Astrocyte (in vitro differentiated cells and primary cell): ENCODE measurements around the gene CCAR1.

Source experiments
- CTCF ChIP-seq: IDR thresholded peaks from 2 replicates; pipeline ENCODE4 v1.5.1; 2011; ENCODE audit warnings: low read depth, mild to moderate bottlenecking, inconsistent platforms, low read length, moderate library complexity; ENCODE audit not compliant: insufficient read depth
- EZH2 ChIP-seq: IDR thresholded peaks from 2 replicates; pipeline ENCODE4 v1.6.1; 2012; ENCODE audit warnings: mild to moderate bottlenecking, low read length, inconsistent platforms; ENCODE audit not compliant: insufficient read depth

GRCh38 chr10:68795886-68796532, 75.0 kb downstream of the CCAR1 start:
- TF ChIP-seq CTCF (no peak), EZH2 (no peak)
